ENCODE data around the gene CD302.

GRCh38 chr2:159783556-159783955 lies 14.5 kb downstream of the CD302 start:
- TF ChIP-seq CTCF (IDR thresholded peaks at IDR 0.05) (no peak), EZH2 (IDR thresholded peaks at IDR 0.05) (no peak)
